Activated CD4-positive, alpha-beta T cell treated with anti-CD3 and anti-CD28 coated beads for 24 hours (primary cell): ENCODE measurements around the gene RNF141.

ENCODE experiments used
- DNase-seq, 2 donors: peaks; one replicate each; pipeline ENCODE4 v3.0.0-alpha.2; 2020; ENCODE audit warnings: low read depth in 2 of 2

RNF141 gene

GRCh38 chr11:10481560-10482349, 59.2 kb downstream of the RNF141 start:
- DNase-seq = no peak

- no peak for DNase-seq
Measured at GRCh38 chr11:10480760-10481159, 60.2 kb downstream of the RNF141 start.

- no peak for DNase-seq
Measured at GRCh38 chr11:10480026-10480425, 61.0 kb downstream of the RNF141 start.

- no peak for DNase-seq
Measured at GRCh38 chr11:10478574-10479550, 62.1 kb downstream of the RNF141 start.

GRCh38 chr11:10478066-10478465, 62.9 kb downstream of the RNF141 start:
- no peak for DNase-seq

GRCh38 chr11:10477690-10478046, 63.3 kb downstream of the RNF141 start:
- no peak for DNase-seq

- no peak for DNase-seq
Measured at GRCh38 chr11:10476927-10477689, 63.9 kb downstream of the RNF141 start.

GRCh38 chr11:10476342-10476741, 64.6 kb downstream of the RNF141 start:
- DNase-seq = no peak

GRCh38 chr11:10474551-10474950, 66.4 kb downstream of the RNF141 start:
- DNase-seq = no peak

GRCh38 chr11:10473371-10473770, 67.6 kb downstream of the RNF141 start:
- no peak for DNase-seq

- no peak for DNase-seq
Measured at GRCh38 chr11:10462746-10463300, 78.2 kb downstream of the RNF141 start.
